HG03159 (cell line): ENCODE data around the gene MRTFB.
A peak's percentile ranks its signal among the peaks of the same experiment; 100 is the strongest.
"Not testable (repeated sequence)": the region's sequence is repeated elsewhere in the genome, so short reads cannot be mapped to it uniquely, and the experiment has no call there.

Source experiments
- ATAC-seq: cut with Tn5 transposase; IDR thresholded peaks from one replicate; pipeline ENCODE4 v1.9.1; 2021; ENCODE audit warnings: mild to moderate bottlenecking, moderate library complexity; ENCODE audit not compliant: unreplicated experiment

The MRTFB gene

GRCh38 chr16:14182999-14183398 is 111.9 kb downstream of the MRTFB start:
- no peak for ATAC-seq

DNA sequence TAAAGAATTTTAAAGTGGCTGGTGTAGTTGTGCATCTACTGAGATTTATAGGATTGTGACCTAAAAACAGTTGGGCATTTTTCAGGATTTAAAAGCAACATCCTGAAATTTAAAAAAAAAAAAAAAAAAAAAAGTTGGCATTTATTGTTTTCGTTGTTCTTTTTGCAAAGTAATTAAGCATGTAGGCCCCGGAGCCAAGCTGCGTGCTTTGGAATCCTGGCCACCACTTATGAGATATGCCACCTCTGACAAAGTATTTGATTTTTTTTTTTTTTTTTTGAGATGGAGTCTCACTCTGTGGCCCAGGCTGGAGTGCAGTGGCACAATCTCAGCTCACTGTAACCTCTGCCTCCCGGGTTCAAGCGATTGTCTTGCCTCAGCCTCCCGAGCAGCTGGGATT is 112.8 kb downstream of the MRTFB start:
- ATAC-seq, result not testable (repeated sequence)

DNA sequence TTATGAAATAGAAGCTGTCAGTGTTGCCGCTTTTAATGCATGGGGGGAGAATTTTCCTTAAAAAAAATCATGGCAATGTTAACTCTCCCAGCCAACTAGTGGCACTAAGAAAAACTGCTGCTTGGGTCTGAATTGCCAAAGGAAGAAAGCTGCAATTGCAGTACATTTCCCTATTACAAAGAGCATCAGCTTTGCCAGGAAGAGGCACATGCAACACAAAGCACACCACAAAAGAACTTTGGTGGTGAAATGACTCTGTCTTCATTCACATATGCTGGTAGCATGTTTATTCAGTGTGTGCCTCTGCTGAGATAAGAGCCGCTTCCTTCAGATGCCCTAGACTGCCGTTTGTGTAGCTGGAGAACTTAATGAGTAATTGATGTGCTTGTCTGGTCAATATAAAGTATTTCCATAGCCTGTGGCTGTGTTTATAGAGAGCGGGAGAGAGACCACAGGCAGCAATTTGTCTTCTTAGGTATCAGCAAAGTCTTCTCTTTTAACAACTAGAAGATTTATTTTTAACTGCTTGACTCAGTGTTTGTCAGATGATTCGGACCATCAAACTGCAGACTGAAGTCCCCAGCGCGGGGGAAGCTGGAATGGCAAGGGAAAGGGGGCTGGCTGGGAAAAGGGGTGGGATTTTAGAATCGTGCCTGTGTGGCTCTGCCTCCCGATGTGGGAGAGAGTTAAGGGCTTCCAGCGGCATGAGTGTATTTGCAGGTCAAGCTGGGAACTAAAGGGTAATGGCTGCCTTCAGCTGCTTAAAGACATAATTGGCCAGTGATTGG is 115.1 kb downstream of the MRTFB start:
- ATAC-seq, result no peak

DNA sequence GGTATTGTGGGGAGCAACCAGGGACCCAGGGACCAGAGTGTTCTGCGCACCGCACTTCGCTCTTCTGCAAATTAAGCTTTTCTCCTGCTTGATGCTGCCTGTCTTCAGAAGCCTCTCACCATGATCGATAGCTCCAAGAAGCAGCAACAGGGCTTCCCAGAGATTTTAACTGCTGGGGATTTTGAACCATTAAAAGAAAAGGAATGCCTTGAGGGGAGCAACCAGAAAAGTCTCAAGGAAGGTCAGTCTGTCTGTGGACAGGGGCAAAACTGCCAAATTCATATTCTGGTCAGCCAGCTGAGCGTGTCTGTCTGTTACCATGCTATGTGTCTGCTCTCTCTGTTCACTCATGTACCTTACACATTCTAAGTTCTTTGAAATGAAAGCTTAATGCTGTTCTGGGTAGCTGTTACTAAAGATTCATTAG is 115.7 kb downstream of the MRTFB start:
- ATAC-seq, result no peak

GRCh38 chr16:14187517-14188338 is 116.6 kb downstream of the MRTFB start:
- ATAC-seq, result no peak

DNA sequence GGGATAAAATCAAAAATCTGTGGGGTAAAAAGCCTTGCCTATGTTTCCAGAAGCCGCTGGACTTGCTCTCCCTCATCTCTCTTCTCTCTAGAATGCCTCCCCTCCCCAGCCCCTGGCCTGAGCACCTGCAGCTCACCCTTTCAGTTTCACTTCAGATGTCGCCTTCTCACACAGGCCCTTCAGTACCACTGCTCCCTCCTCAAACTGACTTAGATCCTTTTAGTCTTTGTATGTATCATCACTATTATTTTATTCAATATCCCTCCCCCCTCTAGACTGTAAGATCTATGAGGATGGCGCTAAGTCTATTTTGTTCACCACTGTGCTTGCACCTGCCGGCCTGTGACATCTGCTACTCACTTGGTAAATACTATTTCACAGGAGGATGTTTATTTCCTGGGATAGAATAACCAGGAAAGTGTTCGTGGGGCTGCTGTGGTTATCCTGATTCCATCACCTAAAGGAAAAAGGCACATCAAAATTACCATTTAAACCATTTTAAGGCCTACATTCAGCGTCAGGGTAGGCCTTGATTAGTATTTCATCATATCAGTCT is 122.3 kb downstream of the MRTFB start:
- ATAC-seq, result peak; percentile 92

DNA sequence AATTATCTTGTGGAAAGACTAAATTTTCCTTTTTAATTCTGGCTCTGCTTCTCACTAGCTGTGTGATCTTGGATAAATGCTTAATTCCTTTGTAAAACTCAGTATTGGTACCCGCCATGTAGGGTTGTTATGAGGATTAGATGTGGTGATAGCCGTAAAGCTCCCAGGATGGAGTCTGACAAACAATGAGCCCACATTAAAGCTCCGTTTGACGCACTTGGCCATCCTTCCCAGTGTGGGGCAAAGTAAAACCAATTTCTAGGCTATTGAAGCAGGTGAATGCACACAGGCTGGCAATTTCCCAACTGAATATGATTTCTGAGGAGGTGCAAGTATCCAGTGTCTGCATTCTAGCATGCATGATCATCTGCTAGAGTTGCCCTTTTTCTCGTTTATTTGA is 123.6 kb downstream of the MRTFB start:
- ATAC-seq, result no peak

DNA sequence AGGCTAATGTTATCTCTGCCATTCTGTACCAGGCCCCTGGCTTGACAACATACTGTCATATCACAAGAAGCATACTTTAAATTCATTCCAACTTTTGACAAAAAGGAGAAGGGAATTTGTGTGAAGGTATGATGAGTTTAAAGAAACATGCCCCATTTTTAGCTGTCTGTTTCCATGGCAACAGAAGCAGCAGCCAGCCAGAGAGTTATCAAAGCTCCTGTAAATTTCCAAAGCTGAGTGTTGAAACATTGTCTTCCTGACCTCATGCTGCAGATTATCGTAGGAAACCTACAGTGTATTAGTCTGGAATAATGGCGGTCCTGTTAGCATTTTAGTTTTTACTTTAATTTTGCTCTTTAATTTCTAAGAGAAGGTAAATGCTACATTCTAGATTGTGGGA is 124.9 kb downstream of the MRTFB start:
- ATAC-seq, result no peak

- no peak for ATAC-seq
These were observed 125.4 kb downstream of the MRTFB start for GRCh38 chr16:14196539-14196938.

GRCh38 chr16:14198012-14198411 is 126.9 kb downstream of the MRTFB start:
- ATAC-seq, result no peak

DNA sequence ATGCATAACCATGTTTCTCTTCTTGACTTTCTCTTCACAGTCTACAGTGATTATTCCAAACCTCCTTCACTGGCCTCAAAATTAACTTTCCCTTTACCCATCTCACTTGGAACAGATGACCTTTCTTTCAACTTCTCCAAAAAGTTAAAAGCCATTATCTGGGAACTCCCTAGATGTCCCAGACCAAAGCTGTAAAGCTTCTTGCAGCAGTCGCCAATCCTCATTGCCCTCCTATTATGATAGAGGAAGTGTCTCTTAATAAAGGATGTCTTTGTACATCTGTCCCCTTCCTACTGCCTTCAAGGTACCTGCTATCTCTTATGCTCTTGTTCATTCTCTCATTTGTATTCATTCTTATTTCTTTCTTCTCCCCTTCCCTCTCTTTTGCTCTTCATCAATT is 127.5 kb downstream of the MRTFB start:
- ATAC-seq, result no peak

DNA sequence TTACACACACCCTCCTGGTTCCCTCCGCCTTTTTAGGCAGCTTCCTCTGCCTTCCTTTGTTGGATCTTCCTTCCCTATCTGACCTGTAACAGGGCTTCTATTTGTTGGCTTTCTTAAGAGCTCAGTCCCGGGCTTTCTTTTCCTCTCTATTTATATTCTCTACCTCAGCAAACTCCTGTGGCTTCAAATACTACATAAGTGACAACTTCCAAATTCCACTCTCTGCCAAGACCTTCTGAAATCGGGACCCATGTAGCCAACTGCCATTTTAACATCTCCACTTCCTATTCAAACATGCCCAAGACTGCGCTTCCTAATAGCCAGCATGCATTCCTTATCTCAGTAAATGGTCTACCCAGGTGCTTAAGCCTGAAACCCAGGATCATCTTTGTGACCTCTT is 128.1 kb downstream of the MRTFB start:
- ATAC-seq, result no peak

GRCh38 chr16:14199624-14200023 is 128.5 kb downstream of the MRTFB start:
- ATAC-seq, result no peak

GRCh38 chr16:14202095-14202494 is 131.0 kb downstream of the MRTFB start:
- ATAC-seq, result no peak

DNA sequence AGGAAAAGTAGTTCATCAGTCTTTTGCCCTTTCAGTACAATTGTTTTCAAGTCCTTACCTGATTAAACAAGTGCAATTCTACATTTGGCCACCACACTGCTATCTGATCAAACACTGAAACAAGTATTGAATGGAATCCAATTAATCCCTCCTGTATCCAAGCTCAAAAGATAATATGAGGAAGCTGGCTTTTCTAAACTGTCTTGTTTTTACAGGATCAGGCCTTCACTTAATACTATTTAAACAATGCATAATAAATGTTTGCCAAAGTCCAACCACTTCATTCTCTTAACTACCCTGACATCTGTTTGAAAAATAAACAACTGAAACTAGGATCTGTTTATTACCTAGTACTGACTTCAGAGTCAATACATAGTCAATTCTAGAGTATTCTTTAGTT is 131.6 kb downstream of the MRTFB start:
- no peak for ATAC-seq

- no peak for ATAC-seq
These were observed 132.0 kb downstream of the MRTFB start for GRCh38 chr16:14203166-14203565.

GRCh38 chr16:14205666-14206065 is 134.5 kb downstream of the MRTFB start:
- ATAC-seq, result no peak

GRCh38 chr16:14211856-14212543 is 140.9 kb downstream of the MRTFB start:
- ATAC-seq, result no peak

GRCh38 chr16:14215941-14216340 is 144.8 kb downstream of the MRTFB start:
- ATAC-seq, result no peak

GRCh38 chr16:14219983-14220382 is 148.9 kb downstream of the MRTFB start:
- no peak for ATAC-seq

DNA sequence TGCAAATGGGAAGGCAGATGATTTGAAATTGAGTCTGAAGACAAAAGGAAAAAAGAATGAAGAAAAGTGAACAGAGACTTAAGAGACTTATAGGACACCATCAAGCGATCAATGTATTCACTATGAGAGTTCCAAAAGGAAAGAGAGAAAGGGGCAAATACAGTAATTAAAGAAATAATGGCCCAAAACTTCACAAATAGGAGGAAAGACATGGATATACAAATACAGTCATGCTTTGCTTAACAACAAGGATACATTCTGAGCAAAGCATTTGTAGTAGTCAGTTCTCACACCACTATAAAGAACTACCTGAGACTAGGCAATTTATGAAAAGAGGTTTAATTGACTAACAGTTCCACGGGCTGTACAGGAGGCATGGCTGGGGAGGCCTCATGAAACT is 152.5 kb downstream of the MRTFB start:
- no peak for ATAC-seq
